Endothelial cell of umbilical vein (primary cell): ENCODE results near the gene PEMT. TPM values are rescaled to one million over a fixed set of nuclear protein-coding genes. Genes with fewer than 3 reads are reported as not detected.

Source experiments
- BruUV-seq: library from RNA; stranded (reverse); fragments of 400-500 nt; replicated peaks from 2 replicates; lab custom pipeline; 2021; lab: Mats Ljungman, UMichigan
- CTCF ChIA-PET: fragments of 300-600, 350-600 bp; sonication (Branson Sonifier 250); formaldehyde crosslinking; loops from one replicate; lab custom pipeline; 2021; ENCODE audit warnings: antibody characterized with exemption, inconsistent platforms; lab: Charles Lee
- POLR2A ChIA-PET: fragments of 300-600, 350-600 bp; sonication (Branson Sonifier 250); formaldehyde crosslinking; loops from one replicate; lab custom pipeline; 2021; ENCODE audit warnings: antibody characterized with exemption, inconsistent platforms; lab: Charles Lee
- DNase-seq: peaks from one replicate; pipeline ENCODE4 v3.0.0-alpha.2; 2011; ENCODE audit warnings: low read depth, low spot score
- FAIRE-seq: peaks from 2 replicates; lab custom pipeline; 2011; peaks lifted over from hg19 to GRCh38; lab: Jason Lieb, UNC
- H2AFZ ChIP-seq: 2 replicates; pipeline ENCODE4 v1.6.0; 2012; ENCODE audit warnings: low read depth, low read length, control low read depth, inconsistent platforms
- H3K27ac ChIP-seq: 2 replicates; pipeline ENCODE4 v1.5.1; 2011; ENCODE audit warnings: low read depth, mild to moderate bottlenecking, control low read depth, low read length, moderate library complexity; ENCODE audit not compliant: insufficient read depth
- H3K27me3 ChIP-seq, 2 experiments: 2 replicates each; pipeline versions ENCODE4 v1.6.0 to v1.6.1; 2011; ENCODE audit warnings: low read length in 2 of 2, mixed read lengths in 1 of 2; ENCODE audit not compliant: control insufficient read depth in 2 of 2, insufficient read depth in 2 of 2
- H3K36me3 ChIP-seq, 2 experiments: 2 replicates in 1 of 2; 3 replicates in 1 of 2; pipeline ENCODE4 v1.5.1; 2011; ENCODE audit warnings: low read length in 2 of 2, mild to moderate bottlenecking in 1 of 2, moderate library complexity in 1 of 2; ENCODE audit not compliant: control insufficient read depth in 2 of 2, insufficient read depth in 2 of 2; ENCODE audit errors: extremely low read depth in 1 of 2
- H3K4me1 ChIP-seq: 3 replicates; pipeline ENCODE4 v1.5.1; 2011; ENCODE audit warnings: mild to moderate bottlenecking, low read length; ENCODE audit not compliant: control insufficient read depth, insufficient read depth; ENCODE audit errors: extremely low read depth
- H3K4me2 ChIP-seq: 2 replicates; pipeline ENCODE4 v1.6.1; 2011; ENCODE audit warnings: low read length, control low read depth, mixed read lengths; ENCODE audit not compliant: insufficient read depth
- H3K4me3 ChIP-seq, 3 experiments: fragments of 200-600 bp in 1 of 3; sonication (generic), shearing (Covaris generic) in 1 of 3; replicated peaks in 1 of 3; 2 replicates each; pipeline ENCODE4 v1.5.1; 2011 to 2016; ENCODE audit warnings: control low read depth in 3 of 3, low read length in 3 of 3, mild to moderate bottlenecking in 2 of 3, inconsistent platforms in 1 of 3, low read depth in 1 of 3, moderate library complexity in 1 of 3; ENCODE audit not compliant: insufficient read depth in 1 of 3
- H3K79me2 ChIP-seq: 2 replicates; pipeline ENCODE4 v1.6.0; 2012; ENCODE audit warnings: low read length, inconsistent platforms; ENCODE audit not compliant: control insufficient read depth, insufficient read depth
- H3K9ac ChIP-seq: replicated peaks from 2 replicates; pipeline ENCODE3; 2011; ENCODE audit warnings: low read length, control low read depth; ENCODE audit not compliant: insufficient read depth; ENCODE audit errors: extremely low read depth
- H3K9me1 ChIP-seq: replicated peaks from 3 replicates; pipeline ENCODE4 v1.6.0; 2011; ENCODE audit warnings: mild to moderate bottlenecking, low read length; ENCODE audit not compliant: control insufficient read depth, insufficient read depth; ENCODE audit errors: extremely low read depth
- H3K9me3 ChIP-seq: replicated peaks from 2 replicates; pipeline ENCODE4 v1.5.1; 2012; ENCODE audit warnings: low read length, inconsistent platforms; ENCODE audit not compliant: control insufficient read depth, insufficient read depth
- H4K20me1 ChIP-seq: replicated peaks from 2 replicates; pipeline ENCODE3; 2011; ENCODE audit warnings: mild to moderate bottlenecking, low read length; ENCODE audit not compliant: control insufficient read depth, insufficient read depth; ENCODE audit errors: extremely low read depth
- CTCF ChIP-seq, 2 donors: IDR thresholded peaks; 1 replicate in 1 of 2; 2 replicates in 1 of 2; pipeline ENCODE4 v1.5.1; 2011; ENCODE audit warnings: low read length in 2 of 2, mild to moderate bottlenecking in 2 of 2, moderate library complexity in 2 of 2, control low read depth in 1 of 2, inconsistent platforms in 1 of 2, low read depth in 1 of 2; ENCODE audit not compliant: insufficient read depth in 1 of 2; ENCODE audit errors: extremely low read depth in 1 of 2
- EZH2 ChIP-seq: IDR thresholded peaks from 2 replicates; pipeline ENCODE4 v1.6.1; 2012; ENCODE audit warnings: borderline replicate concordance, low read depth, mild to moderate bottlenecking, moderate library complexity, low read length, inconsistent platforms; ENCODE audit not compliant: severe bottlenecking
- FOS ChIP-seq: IDR thresholded peaks from 2 replicates; pipeline ENCODE4 v1.6.1; 2011; ENCODE audit warnings: mild to moderate bottlenecking, low read length, moderate library complexity, borderline replicate concordance; ENCODE audit not compliant: insufficient read depth
- GATA2 ChIP-seq: IDR thresholded peaks from 2 replicates; pipeline ENCODE4 v1.7.0; 2011; ENCODE audit warnings: low read depth, mild to moderate bottlenecking, moderate library complexity, mixed read lengths, low read length; ENCODE audit not compliant: insufficient read length, insufficient read depth
- JUN ChIP-seq: IDR thresholded peaks from 2 replicates; pipeline ENCODE4 v1.6.1; 2011; ENCODE audit warnings: borderline replicate concordance, low read depth; ENCODE audit not compliant: insufficient read length, insufficient read depth
- MAX ChIP-seq: IDR thresholded peaks from 2 replicates; pipeline ENCODE4 v1.6.1; 2011; ENCODE audit not compliant: insufficient read depth, insufficient read length
- MYC ChIP-seq: IDR thresholded peaks from one replicate; pipeline ENCODE4 v1.6.1; 2011; ENCODE audit warnings: mild to moderate bottlenecking, low read depth, low read length
- POLR2A ChIP-seq: IDR thresholded peaks from 2 replicates; pipeline ENCODE4 v1.6.1; 2012; ENCODE audit warnings: low read depth, mild to moderate bottlenecking, control low read depth, low read length
- POLR2AphosphoS5 ChIP-seq: IDR thresholded peaks from 2 replicates; pipeline ENCODE4 v1.6.1; 2012; ENCODE audit warnings: low read depth, mild to moderate bottlenecking, control low read depth, low read length, moderate library complexity; ENCODE audit not compliant: insufficient read depth
- dilution Hi-C: fragments of 300-500 bp; cut with MboI; formaldehyde crosslinking; loops from one replicate; pipeline ENCODE4 v1.15.0; 2019; ENCODE audit warnings: low sequenced_read_pairs; ENCODE audit not compliant: extremely low pct_ligation_motif_present
- intact Hi-C: fragments of 100-400 bp; cut with micrococcal nuclease; formaldehyde crosslinking; loops from one replicate; pipeline ENCODE4 v1.10.0; 2022
- polyA plus RNA-seq, 4 experiments: library from polyadenylated mRNA; depleted of rRNA in 3 of 4; stranded (reverse) in 3 of 4; unstranded in 1 of 4; fragments of >200 nt; gene quantifications; 2 replicates each; pipeline versions ENCODE4 v1.2.1 to v1.2.3, GENCODE V29; 2011 to 2012; ENCODE audit warnings: missing spikeins in 1 of 4
- total RNA-seq: library from RNA; stranded (reverse); gene quantifications from 2 replicates; pipeline ENCODE4 v1.2.3, GENCODE V29; 2021

PEMT gene
- total and polyA plus RNA-seq, 2 donors (not counting 3 experiments of a cell fraction or from before 2014, with no cell fraction given) = 35.1 to 58.4 TPM

- no peak for DNase-seq
- no peak for TF ChIP-seq POLR2A
- TF ChIP-seq MAX = no peak
- TF ChIP-seq CTCF (IDR thresholded peaks at IDR 0.05; ENCODE audit: extremely low read depth in 1 of 2, insufficient read depth in 1 of 2, low read depth in 1 of 2, low read length in 2 of 2) = no peak
- no peak for TF ChIP-seq EZH2
- no peak for TF ChIP-seq JUN
- no peak for TF ChIP-seq FOS
- no peak for TF ChIP-seq POLR2AphosphoS5
- no peak for TF ChIP-seq GATA2
- TF ChIP-seq MYC = no peak
- H3K9ac ChIP-seq = no peak overlapping the region
- no peaks in the 10 kb centered on the region for H4K20me1 ChIP-seq
- intact Hi-C loops = loop anchor here (5.0 kb wide), 1 partner anchor 59 kb away; no protein-coding TSS in a partner anchor
- H3K27ac ChIP-seq = no peak overlapping the region
- no peaks in the 10 kb centered on the region for H3K79me2 ChIP-seq
- peaks cover 38 to 51% of the 10 kb centered on the region in 2 experiments for H3K27me3 ChIP-seq
- no peaks in the 10 kb centered on the region for H3K9me1 ChIP-seq
- no peaks in the 10 kb centered on the region for H3K36me3 ChIP-seq
- no peaks in the 10 kb centered on the region for H3K9me3 ChIP-seq
- H3K4me3 ChIP-seq = no peak overlapping the region
- ChIA-PET CTCF (interaction anchor here (1.7 kb wide), 1 partner anchor 28 kb away, joined by 6 read pairs; the partner anchor contains the start of gene RASD1), POLR2A (no interaction called here)
- BruUV-seq = no TSS peak
- no peaks in the 10 kb centered on the region for H3K4me1 ChIP-seq
- dilution Hi-C loops = loop anchor here (10.0 kb wide), 1 partner anchor 94 kb away; no protein-coding TSS in a partner anchor
- FAIRE-seq = no peak
- H2AFZ ChIP-seq = no peak overlapping the region
- H3K4me2 ChIP-seq = no peak overlapping the region
These were observed 123.1 kb downstream of the PEMT start for GRCh38 chr17:17468217-17469010.
